ENCODE results near the gene GGPS1.
A peak's percentile ranks its signal among the peaks of the same experiment; 100 is the strongest.
"Not testable (repeated sequence)": the region's sequence is repeated elsewhere in the genome, so short reads cannot be mapped to it uniquely, and the experiment has no call there.

Gene GGPS1

GRCh38 chr1:235342471-235342870 lies 14.1 kb downstream of the GGPS1 start:
- no peak for FAIRE-seq

GRCh38 chr1:235343726-235344125 lies 15.4 kb downstream of the GGPS1 start:
- FAIRE-seq: no peak

- FAIRE-seq: no peak
Measured at GRCh38 chr1:235351441-235351840, 23.1 kb downstream of the GGPS1 start.

- FAIRE-seq: no peak
Measured at GRCh38 chr1:235351898-235352297, 23.5 kb downstream of the GGPS1 start.

GRCh38 chr1:235357485-235358373 lies 29.4 kb downstream of the GGPS1 start:
- FAIRE-seq: no peak

GRCh38 chr1:235358899-235359298 lies 30.5 kb downstream of the GGPS1 start:
- no peak for FAIRE-seq

GRCh38 chr1:235364189-235364588 lies 35.8 kb downstream of the GGPS1 start:
- FAIRE-seq: not testable (repeated sequence)

GRCh38 chr1:235366286-235366685 lies 37.9 kb downstream of the GGPS1 start:
- no peak for FAIRE-seq

- peak; percentile 99 for FAIRE-seq
Measured at GRCh38 chr1:235367000-235367908, 38.9 kb downstream of the GGPS1 start, which contains the start of gene TBCE. Gene TBCE (plus strand): TSS chr1:235367427. CDS start chr1:235380050, 12,623 bp downstream.

GRCh38 chr1:235368428-235368827 lies 40.1 kb downstream of the GGPS1 start:
- no peak for FAIRE-seq

GRCh38 chr1:235369802-235370201 lies 41.4 kb downstream of the GGPS1 start:
- no peak for FAIRE-seq

GRCh38 chr1:235375919-235376605 lies 47.7 kb downstream of the GGPS1 start:
- no peak for FAIRE-seq

GRCh38 chr1:235378134-235378735 lies 49.9 kb downstream of the GGPS1 start:
- FAIRE-seq: not testable (repeated sequence)

GRCh38 chr1:235381955-235382739 lies 53.8 kb downstream of the GGPS1 start:
- not testable (repeated sequence) for FAIRE-seq

GRCh38 chr1:235385633-235386032 lies 57.3 kb downstream of the GGPS1 start:
- FAIRE-seq: not testable (repeated sequence)

GRCh38 chr1:235391874-235392273 lies 63.5 kb downstream of the GGPS1 start:
- FAIRE-seq: no peak
